ENCODE measurements around the gene SOS2. TPM values are rescaled to one million over a fixed set of nuclear protein-coding genes. Genes with fewer than 3 reads are reported as not detected.

The SOS2 gene
- total RNA-seq, 4 donors from 2014 or later, result 39.7 to 58.8 (median 50.6) TPM

- WGBS, 2 donors (ENCODE audit: low coverage in 1 of 2), result 56 to 67% methylated on average over 4 of the region's 4 CpGs
These were observed 125.2 kb downstream of the SOS2 start for GRCh38 chr14:50106178-50106577.

GRCh38 chr14:50103558-50103957, 127.8 kb downstream of the SOS2 start:
- Histone ChIP-seq H3K27ac (no peak overlapping the region), H3K36me3 (peaks cover 0 to 24% of the 10 kb centered on the region in 2 donors), H3K4me3 (no peak overlapping the region), H3K27me3 (no peaks in the 10 kb centered on the region), H3K9me3 (no peaks in the 10 kb centered on the region), H3K4me1 (peaks cover 0 to 7% (median 0%) of the 10 kb centered on the region in 3 donors)
- TF ChIP-seq POLR2A (IDR thresholded peaks at IDR 0.05) (no peak), CTCF (IDR thresholded peaks at IDR 0.05) (no peak), EP300 (IDR thresholded peaks at IDR 0.05) (no peak), POLR2AphosphoS5 (IDR thresholded peaks at IDR 0.05) (no peak)
- WGBS, 2 donors (ENCODE audit: low coverage in 1 of 2), result 89 to 90% methylated on average over 6 of the region's 6 CpGs
- ATAC-seq, result no peak

More at GRCh38 chr14:50106178-50106577, 125.2 kb downstream of the SOS2 start:
- Histone ChIP-seq H3K27me3 (no peaks in the 10 kb centered on the region), H3K27ac (no peak overlapping the region), H3K4me3 (no peak overlapping the region), H3K36me3 (peaks cover 0 to 49% of the 10 kb centered on the region in 2 donors), H3K4me1 (peaks cover 0 to 7% (median 0%) of the 10 kb centered on the region in 3 donors), H3K9me3 (no peaks in the 10 kb centered on the region)
- ATAC-seq, result no peak
- TF ChIP-seq EP300 (IDR thresholded peaks at IDR 0.05), result no peak
- TF ChIP-seq POLR2A (IDR thresholded peaks at IDR 0.05), result no peak
- no peak for TF ChIP-seq CTCF (IDR thresholded peaks at IDR 0.05)
- TF ChIP-seq POLR2AphosphoS5 (IDR thresholded peaks at IDR 0.05), result no peak

GRCh38 chr14:50101417-50101816, 130.0 kb downstream of the SOS2 start:
- H3K9me3 ChIP-seq, result no peaks in the 10 kb centered on the region
- H3K27me3 ChIP-seq, result no peaks in the 10 kb centered on the region
- peaks cover 0 to 6% of the 10 kb centered on the region in 2 donors for H3K36me3 ChIP-seq
- 97% methylated on average over 7 of the region's 7 CpGs; no CpG with 5 or more reads in 1 of the 2 donors for WGBS, 2 donors (ENCODE audit: low coverage in 1 of 2)
- ATAC-seq, result no peak
- no peak overlapping the region for H3K27ac ChIP-seq
- TF ChIP-seq CTCF (IDR thresholded peaks at IDR 0.05) (no peak), POLR2A (IDR thresholded peaks at IDR 0.05) (no peak), EP300 (IDR thresholded peaks at IDR 0.05) (no peak), POLR2AphosphoS5 (IDR thresholded peaks at IDR 0.05) (no peak)
- no peak overlapping the region for H3K4me3 ChIP-seq
- peaks cover 0 to 7% (median 0%) of the 10 kb centered on the region in 3 donors for H3K4me1 ChIP-seq

GRCh38 chr14:50100805-50101204, 130.6 kb downstream of the SOS2 start:
- Histone ChIP-seq H3K36me3 (peaks cover 0 to under 1% of the 10 kb centered on the region in 2 donors), H3K27me3 (no peaks in the 10 kb centered on the region), H3K4me1 (peaks cover 0 to 7% (median 0%) of the 10 kb centered on the region in 3 donors), H3K9me3 (no peaks in the 10 kb centered on the region), H3K27ac (no peak overlapping the region), H3K4me3 (no peak overlapping the region)
- TF ChIP-seq POLR2AphosphoS5 (IDR thresholded peaks at IDR 0.05), result no peak
- no peak for TF ChIP-seq POLR2A (IDR thresholded peaks at IDR 0.05)
- TF ChIP-seq EP300 (IDR thresholded peaks at IDR 0.05), result no peak
- TF ChIP-seq CTCF (IDR thresholded peaks at IDR 0.05), result no peak
- WGBS, 2 donors (ENCODE audit: low coverage in 1 of 2), result 95 to 100% methylated on average over 2 of the region's 2 CpGs
- no peak for ATAC-seq

GRCh38 chr14:50099335-50099734, 132.0 kb downstream of the SOS2 start:
- ATAC-seq, result no peak
- no peak overlapping the region for H3K4me3 ChIP-seq
- 85 to 87% methylated on average over 4 of the region's 4 CpGs for WGBS, 2 donors (ENCODE audit: low coverage in 1 of 2)
- no peaks in the 10 kb centered on the region for H3K27me3 ChIP-seq
- no peak overlapping the region for H3K27ac ChIP-seq
- TF ChIP-seq EP300 (IDR thresholded peaks at IDR 0.05), result no peak
- TF ChIP-seq POLR2A (IDR thresholded peaks at IDR 0.05), result no peak
- no peak for TF ChIP-seq CTCF (IDR thresholded peaks at IDR 0.05)
- no peak for TF ChIP-seq POLR2AphosphoS5 (IDR thresholded peaks at IDR 0.05)
- H3K36me3 ChIP-seq, result no peaks in the 10 kb centered on the region
- H3K4me1 ChIP-seq, result peaks cover 0 to 1% (median 0%) of the 10 kb centered on the region in 3 donors
- no peaks in the 10 kb centered on the region for H3K9me3 ChIP-seq
